ENCODE data around the gene SCN2B.

- TF ChIP-seq, protein P1, sequence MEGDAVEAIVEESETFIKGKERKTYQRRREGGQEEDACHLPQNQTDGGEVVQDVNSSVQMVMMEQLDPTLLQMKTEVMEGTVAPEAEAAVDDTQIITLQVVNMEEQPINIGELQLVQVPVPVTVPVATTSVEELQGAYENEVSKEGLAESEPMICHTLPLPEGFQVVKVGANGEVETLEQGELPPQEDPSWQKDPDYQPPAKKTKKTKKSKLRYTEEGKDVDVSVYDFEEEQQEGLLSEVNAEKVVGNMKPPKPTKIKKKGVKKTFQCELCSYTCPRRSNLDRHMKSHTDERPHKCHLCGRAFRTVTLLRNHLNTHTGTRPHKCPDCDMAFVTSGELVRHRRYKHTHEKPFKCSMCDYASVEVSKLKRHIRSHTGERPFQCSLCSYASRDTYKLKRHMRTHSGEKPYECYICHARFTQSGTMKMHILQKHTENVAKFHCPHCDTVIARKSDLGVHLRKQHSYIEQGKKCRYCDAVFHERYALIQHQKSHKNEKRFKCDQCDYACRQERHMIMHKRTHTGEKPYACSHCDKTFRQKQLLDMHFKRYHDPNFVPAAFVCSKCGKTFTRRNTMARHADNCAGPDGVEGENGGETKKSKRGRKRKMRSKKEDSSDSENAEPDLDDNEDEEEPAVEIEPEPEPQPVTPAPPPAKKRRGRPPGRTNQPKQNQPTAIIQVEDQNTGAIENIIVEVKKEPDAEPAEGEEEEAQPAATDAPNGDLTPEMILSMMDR (IDR thresholded peaks at IDR 0.05) = no peak
- TF ChIP-seq POLR2A (IDR thresholded peaks at IDR 0.05) = no peak
Observed at GRCh38 chr11:118172356-118172755, 4.1 kb downstream of the SCN2B start.

Data from uterus (tissue), 2 donors.